Trophoblast cell (in vitro differentiated cells and primary cell): ENCODE results near the gene XBP1.

ENCODE experiments used
- DNase-seq, 2 donors: peaks; one replicate each; pipeline ENCODE4 v3.0.0-alpha.2; 2016
- H2AFZ ChIP-seq: 2 replicates; pipeline ENCODE4 v1.6.1; 2013; ENCODE audit warnings: low read length, moderate library complexity, mild to moderate bottlenecking; ENCODE audit not compliant: insufficient read depth, poor library complexity
- H2AK5ac ChIP-seq: 2 replicates; pipeline ENCODE4 v1.6.1; 2013; ENCODE audit warnings: mild to moderate bottlenecking, low read length
- H2BK120ac ChIP-seq: 2 replicates; pipeline ENCODE4 v1.6.1; 2013; ENCODE audit warnings: low read length, mild to moderate bottlenecking, moderate library complexity; ENCODE audit not compliant: insufficient read depth, poor library complexity
- H2BK12ac ChIP-seq: 2 replicates; pipeline ENCODE4 v1.6.1; 2013; ENCODE audit warnings: mild to moderate bottlenecking, low read length, moderate library complexity
- H2BK5ac ChIP-seq: 2 replicates; pipeline ENCODE4 v1.6.1; 2013; ENCODE audit warnings: low read length, low read depth, moderate library complexity, mild to moderate bottlenecking; ENCODE audit not compliant: poor library complexity
- H3K14ac ChIP-seq: 2 replicates; pipeline ENCODE4 v1.6.1; 2013; ENCODE audit warnings: mild to moderate bottlenecking, low read length
- H3K18ac ChIP-seq: 2 replicates; pipeline ENCODE4 v1.6.1; 2013; ENCODE audit warnings: mild to moderate bottlenecking, low read length
- H3K23ac ChIP-seq: 2 replicates; pipeline ENCODE4 v1.6.1; 2013; ENCODE audit warnings: low read length
- H3K27ac ChIP-seq: 2 replicates; pipeline ENCODE4 v1.5.1; 2013; ENCODE audit warnings: low read depth, mild to moderate bottlenecking, inconsistent platforms, low read length, moderate library complexity
- H3K27me3 ChIP-seq: 2 replicates; pipeline ENCODE4 v1.6.1; 2013; ENCODE audit warnings: inconsistent platforms, mild to moderate bottlenecking, low read length, moderate library complexity; ENCODE audit not compliant: insufficient read depth
- H3K36me3 ChIP-seq, 2 experiments: 1 replicate in 1 of 2; 2 replicates in 1 of 2; pipeline ENCODE4 v1.6.1; 2013; ENCODE audit warnings: low read length in 2 of 2, mild to moderate bottlenecking in 2 of 2, moderate library complexity in 1 of 2; ENCODE audit not compliant: insufficient read depth in 2 of 2, control insufficient read depth in 1 of 2
- H3K4ac ChIP-seq: 2 replicates; pipeline ENCODE4 v1.6.1; 2013; ENCODE audit warnings: low read depth, mild to moderate bottlenecking, low read length, moderate library complexity
- H3K4me1 ChIP-seq, 2 experiments: 1 replicate in 1 of 2; 2 replicates in 1 of 2; pipeline ENCODE4 v1.6.1; 2013; ENCODE audit warnings: low read length in 2 of 2, mild to moderate bottlenecking in 2 of 2, moderate library complexity in 1 of 2; ENCODE audit not compliant: insufficient read depth in 2 of 2, control insufficient read depth in 1 of 2
- H3K4me2 ChIP-seq: 2 replicates; pipeline ENCODE4 v1.6.1; 2013; ENCODE audit warnings: inconsistent platforms, mild to moderate bottlenecking, low read length, moderate library complexity
- H3K4me3 ChIP-seq: 2 replicates; pipeline ENCODE4 v1.5.1; 2013; ENCODE audit warnings: mild to moderate bottlenecking, low read depth, low read length, inconsistent platforms
- H3K79me1 ChIP-seq: one replicate; pipeline ENCODE4 v1.6.1; 2013; ENCODE audit warnings: low read length
- H3K79me2 ChIP-seq: 2 replicates; pipeline ENCODE4 v1.6.1; 2013; ENCODE audit warnings: low read length, mild to moderate bottlenecking; ENCODE audit not compliant: control insufficient read depth, insufficient read depth, poor library complexity
- H3K9ac ChIP-seq: 2 replicates; pipeline ENCODE4 v1.6.1; 2013; ENCODE audit warnings: mild to moderate bottlenecking, low read length
- H3K9me3 ChIP-seq: 2 replicates; pipeline ENCODE4 v1.6.1; 2013; ENCODE audit warnings: low read depth, mild to moderate bottlenecking, control low read depth, inconsistent platforms, low read length; ENCODE audit not compliant: insufficient read depth
- H4K12ac ChIP-seq: 2 replicates; pipeline ENCODE4 v1.6.1; 2013; ENCODE audit warnings: low read depth, mild to moderate bottlenecking, low read length, moderate library complexity
- H4K8ac ChIP-seq: 2 replicates; pipeline ENCODE4 v1.6.1; 2013; ENCODE audit warnings: low read depth, mild to moderate bottlenecking, low read length, moderate library complexity
- H4K91ac ChIP-seq: one replicate; pipeline ENCODE4 v1.6.1; 2013; ENCODE audit warnings: low read depth, mild to moderate bottlenecking, low read length, moderate library complexity
- WGBS: extraction: QIAGEN DNeasy Blood & Tissue Kit; methylation state at CpG from one replicate; pipeline ENCODE4 v1.1.7; 2013; ENCODE audit warnings: missing lambda C conversion rate; ENCODE audit not compliant: insufficient read length, insufficient coverage; ENCODE audit errors: extremely low coverage; 5-methylcytosine and 5-hydroxymethylcytosine counted together

Gene XBP1

GRCh38 chr22:28822930-28823551, 22.7 kb upstream of the XBP1 start:
- Histone ChIP-seq H3K23ac (no peak overlapping the region), H3K14ac (no peak overlapping the region), H4K91ac (no peak overlapping the region), H3K4me3 (no peak overlapping the region), H3K4ac (no peak overlapping the region), H3K9ac (no peak overlapping the region), H3K27ac (no peak overlapping the region), H3K79me2 (no peaks in the 10 kb centered on the region), H3K9me3 (no peaks in the 10 kb centered on the region), H4K12ac (no peak overlapping the region), H2BK120ac (no peak overlapping the region), H3K36me3 (no peaks in the 10 kb centered on the region), H3K27me3 (no peaks in the 10 kb centered on the region), H2BK5ac (no peak overlapping the region), H2AFZ (no peak overlapping the region), H3K18ac (no peak overlapping the region), H4K8ac (no peak overlapping the region), H3K4me1 (peaks cover 0 to 5% of the 10 kb centered on the region in 2 experiments), H3K4me2 (no peak overlapping the region), H2AK5ac (no peak overlapping the region), H3K79me1 (peaks cover 4% of the 10 kb centered on the region), H2BK12ac (no peak overlapping the region)
- WGBS = no CpG with 5 or more reads among the region's 4 CpGs
- DNase-seq = no peak

GRCh38 chr22:28821452-28821851, 21.1 kb upstream of the XBP1 start:
- Histone ChIP-seq H3K9ac (no peak overlapping the region), H3K9me3 (no peaks in the 10 kb centered on the region), H2BK12ac (no peak overlapping the region), H2AK5ac (no peak overlapping the region), H2AFZ (no peak overlapping the region), H3K27me3 (no peaks in the 10 kb centered on the region), H4K12ac (no peak overlapping the region), H3K14ac (no peak overlapping the region), H3K23ac (no peak overlapping the region), H3K4me1 (peaks cover 0 to 5% of the 10 kb centered on the region in 2 experiments), H3K4me2 (no peak overlapping the region), H3K79me2 (no peaks in the 10 kb centered on the region), H3K4ac (no peak overlapping the region), H3K18ac (no peak overlapping the region), H3K36me3 (no peaks in the 10 kb centered on the region), H2BK5ac (no peak overlapping the region), H3K27ac (no peak overlapping the region), H2BK120ac (no peak overlapping the region), H4K91ac (no peak overlapping the region), H4K8ac (no peak overlapping the region), H3K4me3 (no peak overlapping the region), H3K79me1 (peaks cover 4% of the 10 kb centered on the region)
- no peak for DNase-seq
- WGBS = no CpG with 5 or more reads among the region's 1 CpG

- no peak overlapping the region for H3K4me3 ChIP-seq
- H3K23ac ChIP-seq = no peak overlapping the region
- DNase-seq = no peak
- H2BK120ac ChIP-seq = no peak overlapping the region
- WGBS = no CpG with 5 or more reads among the region's 2 CpGs
- no peak overlapping the region for H2BK5ac ChIP-seq
- H2AK5ac ChIP-seq = no peak overlapping the region
- H2BK12ac ChIP-seq = no peak overlapping the region
- no peak overlapping the region for H2AFZ ChIP-seq
- no peaks in the 10 kb centered on the region for H3K36me3 ChIP-seq
- no peak overlapping the region for H4K91ac ChIP-seq
- peaks cover 4% of the 10 kb centered on the region for H3K79me1 ChIP-seq
- H4K12ac ChIP-seq = no peak overlapping the region
- no peak overlapping the region for H3K4me2 ChIP-seq
- no peaks in the 10 kb centered on the region for H3K79me2 ChIP-seq
- H3K9ac ChIP-seq = no peak overlapping the region
- H3K4me1 ChIP-seq = peaks cover 0 to 5% of the 10 kb centered on the region in 2 experiments
- H3K27me3 ChIP-seq = no peaks in the 10 kb centered on the region
- H3K4ac ChIP-seq = no peak overlapping the region
- no peak overlapping the region for H3K27ac ChIP-seq
- no peak overlapping the region for H4K8ac ChIP-seq
- H3K18ac ChIP-seq = no peak overlapping the region
- H3K9me3 ChIP-seq = no peaks in the 10 kb centered on the region
- H3K14ac ChIP-seq = no peak overlapping the region
These were observed 20.5 kb upstream of the XBP1 start for GRCh38 chr22:28820885-28821284.

- H3K79me1 ChIP-seq = peaks cover 4% of the 10 kb centered on the region
- whole genome bisulfite sequencing = no CpG with 5 or more reads among the region's 5 CpGs
- no peak overlapping the region for H3K9ac ChIP-seq
- H3K18ac ChIP-seq = no peak overlapping the region
- H2AK5ac ChIP-seq = no peak overlapping the region
- no peak overlapping the region for H2AFZ ChIP-seq
- H4K8ac ChIP-seq = no peak overlapping the region
- H2BK5ac ChIP-seq = no peak overlapping the region
- no peaks in the 10 kb centered on the region for H3K27me3 ChIP-seq
- no peak overlapping the region for H3K14ac ChIP-seq
- H3K36me3 ChIP-seq = no peaks in the 10 kb centered on the region
- DNase-seq = no peak
- H3K4me3 ChIP-seq = no peak overlapping the region
- no peak overlapping the region for H4K12ac ChIP-seq
- H2BK120ac ChIP-seq = peak overlapping the region; percentile 36
- H3K9me3 ChIP-seq = no peaks in the 10 kb centered on the region
- peaks cover 0 to 5% of the 10 kb centered on the region in 2 experiments for H3K4me1 ChIP-seq
- H3K23ac ChIP-seq = no peak overlapping the region
- no peak overlapping the region for H3K27ac ChIP-seq
- H2BK12ac ChIP-seq = no peak overlapping the region
- no peak overlapping the region for H3K4ac ChIP-seq
- H3K4me2 ChIP-seq = no peak overlapping the region
- peak overlapping the region; percentile 42 for H4K91ac ChIP-seq
- no peaks in the 10 kb centered on the region for H3K79me2 ChIP-seq
These were observed 19.1 kb upstream of the XBP1 start for GRCh38 chr22:28819253-28820096.
